ELF-1 (cell line): Measurements from ENCODE around the gene LRRTM4.

Experiments used
- DNase-seq: peaks from one replicate; pipeline ENCODE4 v3.0.0-alpha.2; 2016; ENCODE audit warnings: low read depth, low spot score

LRRTM4 gene

GRCh38 chr2:77322431-77322830 lies 199.7 kb downstream of the LRRTM4 start:
- DNase-seq, result no peak

DNA sequence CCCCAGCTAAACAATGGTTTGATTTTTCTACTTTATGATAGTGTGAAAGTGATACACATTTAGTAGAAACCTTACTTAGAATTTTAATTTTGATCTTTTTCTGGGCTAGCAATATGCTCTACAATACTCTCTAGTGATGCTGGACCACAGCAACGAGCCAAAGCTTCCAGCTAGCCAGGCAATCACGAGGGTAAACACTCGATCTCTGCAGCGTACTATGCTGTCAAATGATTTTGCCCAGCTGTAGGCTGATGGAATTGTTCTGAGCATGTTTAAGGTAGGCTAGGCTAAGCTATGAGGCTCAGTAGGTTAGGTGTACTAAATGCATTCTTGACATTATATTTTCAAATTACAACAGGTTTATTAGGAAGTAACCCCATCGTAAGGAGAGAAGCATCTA lies 207.5 kb downstream of the LRRTM4 start:
- DNase-seq, result no peak

DNA sequence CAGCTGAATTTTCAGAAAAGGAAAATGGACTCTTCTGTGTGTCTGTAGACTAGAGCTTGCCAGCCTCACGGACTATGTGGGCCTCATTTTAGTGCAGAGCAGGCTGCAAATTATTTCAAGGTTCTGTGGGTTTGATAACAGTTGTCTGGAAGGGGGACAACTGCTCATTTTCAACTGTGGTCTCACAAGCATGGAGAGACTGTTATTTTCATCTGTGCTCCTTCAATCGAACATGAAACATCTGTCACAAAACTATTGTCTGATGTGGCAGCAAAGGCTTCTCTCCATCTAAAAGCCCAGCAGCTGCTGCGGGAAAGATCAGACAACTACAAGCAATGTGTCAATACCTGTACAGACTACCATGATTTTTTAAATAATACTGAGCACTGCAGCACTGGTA lies 211.8 kb downstream of the LRRTM4 start:
- no peak for DNase-seq

DNA sequence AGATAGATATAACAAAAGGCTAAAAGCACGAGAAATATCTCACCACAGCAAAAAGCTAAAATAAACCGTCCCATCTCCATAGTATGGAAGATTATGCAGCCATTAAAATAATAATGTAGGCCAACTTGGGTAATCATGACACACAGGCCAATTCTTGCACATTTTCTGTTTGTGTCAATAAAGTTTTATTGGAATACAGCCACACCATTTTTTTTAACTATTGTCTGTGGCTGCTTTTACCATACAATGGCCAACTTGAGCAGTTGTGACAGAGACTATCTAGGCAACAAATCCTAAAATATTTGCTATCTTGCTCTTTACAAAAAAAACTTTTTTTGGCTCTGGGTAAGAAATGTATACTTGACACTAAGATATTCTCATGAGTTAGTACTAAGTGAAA lies 212.5 kb downstream of the LRRTM4 start:
- DNase-seq, result no peak

- no peak for DNase-seq
Observed at GRCh38 chr2:77301441-77301840, 220.7 kb downstream of the LRRTM4 start.

- DNase-seq, result no peak
Observed at GRCh38 chr2:77296791-77297190, 225.4 kb downstream of the LRRTM4 start.

DNA sequence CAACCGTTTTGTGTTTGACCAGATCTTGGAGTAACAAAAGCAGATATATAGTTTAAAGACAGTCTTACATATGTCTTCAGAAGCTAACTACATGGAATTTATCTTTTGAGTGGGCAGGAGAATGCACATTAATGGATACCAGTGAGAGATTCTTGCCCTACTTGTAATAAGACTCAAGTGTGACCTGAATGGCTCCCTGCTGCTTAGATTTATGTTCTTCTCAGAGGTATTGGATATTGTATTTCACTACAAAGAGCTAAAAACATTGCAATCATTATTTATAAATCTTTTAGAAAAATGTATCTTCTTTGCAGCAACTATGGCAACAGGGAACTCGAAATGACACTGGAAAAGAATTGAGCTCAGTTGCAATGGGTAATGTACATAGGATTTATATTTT lies 227.7 kb downstream of the LRRTM4 start:
- DNase-seq, result no peak

DNA sequence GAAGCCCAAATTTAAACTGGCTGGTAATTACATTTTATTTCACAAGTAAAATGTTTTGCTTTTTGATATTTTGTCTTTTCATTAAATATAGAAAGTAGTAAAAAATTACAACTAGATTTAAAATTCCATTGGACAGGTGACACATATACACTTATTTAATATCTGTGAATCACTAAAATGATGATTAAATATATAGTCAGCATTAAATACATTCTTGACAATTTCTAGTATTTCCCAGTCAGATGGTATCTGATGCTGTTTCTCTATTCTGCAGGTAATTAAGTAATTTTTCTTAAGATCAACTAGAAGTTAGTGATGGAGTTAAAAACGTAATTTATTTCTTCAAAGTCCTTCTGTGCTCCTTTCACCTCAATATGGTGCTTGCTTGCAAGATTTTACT lies 237.8 kb downstream of the LRRTM4 start:
- no peak for DNase-seq

GRCh38 chr2:77271262-77271661 lies 250.9 kb downstream of the LRRTM4 start:
- DNase-seq, result no peak

GRCh38 chr2:77270433-77270832 lies 251.7 kb downstream of the LRRTM4 start:
- no peak for DNase-seq

DNA sequence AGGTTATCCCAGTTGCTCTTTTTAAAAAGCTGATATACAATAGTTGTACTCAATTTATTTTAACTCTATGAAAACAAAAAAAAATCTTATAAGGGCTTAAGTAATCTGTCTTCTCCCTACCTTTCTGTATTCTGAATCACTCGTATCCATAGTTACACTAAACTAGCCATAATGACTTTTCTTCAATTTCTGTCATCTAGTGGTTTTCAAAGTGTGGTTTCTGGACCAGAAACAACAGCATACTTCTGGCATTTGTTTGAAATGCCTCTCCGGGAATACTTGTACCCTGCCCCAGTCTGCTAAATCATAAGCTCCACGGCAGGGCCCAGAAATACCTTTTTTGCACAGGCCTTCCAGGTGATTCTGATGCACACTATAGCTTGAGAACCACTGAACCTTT lies 253.6 kb downstream of the LRRTM4 start:
- no peak for DNase-seq

DNA sequence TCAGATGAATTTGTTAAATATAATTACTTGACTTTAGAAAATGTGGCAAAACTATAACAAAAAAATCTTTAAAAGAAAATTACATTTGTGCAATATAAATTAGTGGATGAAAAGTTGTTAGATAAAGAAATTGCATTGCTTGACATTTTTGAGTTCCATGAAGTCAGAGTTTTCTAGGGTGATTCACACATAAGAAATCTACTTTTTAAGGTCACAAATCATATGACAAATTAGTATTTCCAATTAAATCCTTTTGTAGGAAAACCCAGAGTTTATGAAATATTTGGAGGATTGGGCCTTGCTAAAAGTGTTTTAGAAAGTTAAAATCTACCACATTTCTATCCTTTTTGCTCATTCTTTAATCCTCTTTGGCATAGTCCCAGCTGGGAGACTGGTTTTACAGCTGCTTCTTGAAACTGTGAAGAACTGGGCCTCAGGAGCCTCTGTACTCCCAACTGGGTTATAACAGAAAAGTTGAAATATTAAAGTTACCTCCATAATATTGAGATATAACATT lies 289.2 kb downstream of the LRRTM4 start:
- no peak for DNase-seq

DNA sequence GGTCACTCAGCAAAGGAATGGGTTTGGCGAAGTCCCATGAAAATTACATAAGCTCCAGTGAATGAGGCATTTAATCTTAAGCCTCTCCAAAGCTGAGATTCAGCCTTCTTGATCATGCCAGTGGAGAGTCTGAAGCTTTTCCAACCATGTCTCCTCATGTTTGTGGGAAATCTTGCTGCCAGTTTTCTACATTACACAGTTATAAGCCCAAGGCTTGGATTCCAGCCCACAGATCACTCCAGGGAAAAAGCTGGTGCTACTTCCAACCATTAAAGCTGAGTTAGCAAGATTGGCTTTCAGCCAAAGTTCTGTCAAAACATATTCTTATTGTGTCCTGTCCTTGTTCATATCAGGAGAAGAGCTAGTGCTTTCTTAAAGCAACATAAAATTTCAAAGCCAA lies 293.8 kb downstream of the LRRTM4 start:
- DNase-seq, result no peak

GRCh38 chr2:77210725-77211124 lies 311.5 kb downstream of the LRRTM4 start:
- DNase-seq, result no peak

DNA sequence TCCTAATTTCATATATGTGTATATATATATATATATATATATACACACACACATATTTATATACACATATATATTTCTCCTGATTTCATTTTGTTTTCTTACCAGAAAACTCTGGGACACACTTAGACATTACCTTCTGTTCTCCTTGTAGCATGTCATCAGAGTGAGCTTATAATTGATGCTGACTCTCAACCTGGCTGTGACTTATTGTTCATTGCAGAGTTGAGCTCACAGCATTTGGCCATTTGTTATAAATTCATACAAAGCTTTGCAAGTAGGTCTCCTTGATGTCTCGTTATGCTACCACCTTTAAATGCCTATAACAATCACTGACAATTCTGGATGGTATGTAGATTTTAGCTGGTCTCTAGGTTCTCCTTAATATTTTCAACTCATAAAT lies 314.8 kb downstream of the LRRTM4 start:
- DNase-seq, result no peak

- no peak for DNase-seq
Observed at GRCh38 chr2:77201755-77202154, 320.4 kb downstream of the LRRTM4 start.

- no peak for DNase-seq
Observed at GRCh38 chr2:77199411-77199810, 322.8 kb downstream of the LRRTM4 start.

DNA sequence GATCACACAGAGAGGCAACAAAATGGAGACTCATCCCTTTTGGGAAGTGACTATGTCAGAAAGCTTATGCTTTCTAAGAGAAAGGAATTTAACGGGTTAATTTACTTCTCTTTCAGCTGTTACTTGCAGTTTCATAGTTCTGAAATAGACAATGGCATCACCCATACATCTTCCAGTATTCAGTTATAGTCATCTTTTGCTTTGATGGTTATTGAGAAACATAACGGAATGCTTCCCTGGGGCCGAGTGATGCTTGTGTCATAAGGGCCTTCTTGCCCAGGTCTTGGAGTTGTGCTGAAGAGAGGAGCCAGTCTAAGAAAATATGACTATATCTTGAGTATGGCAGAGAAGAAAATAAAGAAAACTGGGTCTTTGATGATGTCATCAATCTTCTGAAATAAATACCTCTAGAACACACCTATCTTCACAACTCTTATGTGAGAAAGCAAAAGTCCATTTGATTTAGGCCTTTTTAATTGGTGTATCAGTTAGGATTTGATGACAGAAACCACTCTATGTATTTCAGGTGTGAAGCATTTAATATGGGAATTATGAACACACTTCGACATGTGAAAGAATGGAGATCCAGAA lies 328.2 kb downstream of the LRRTM4 start:
- DNase-seq, result no peak

GRCh38 chr2:77192811-77193289 lies 329.3 kb downstream of the LRRTM4 start:
- DNase-seq, result no peak

DNA sequence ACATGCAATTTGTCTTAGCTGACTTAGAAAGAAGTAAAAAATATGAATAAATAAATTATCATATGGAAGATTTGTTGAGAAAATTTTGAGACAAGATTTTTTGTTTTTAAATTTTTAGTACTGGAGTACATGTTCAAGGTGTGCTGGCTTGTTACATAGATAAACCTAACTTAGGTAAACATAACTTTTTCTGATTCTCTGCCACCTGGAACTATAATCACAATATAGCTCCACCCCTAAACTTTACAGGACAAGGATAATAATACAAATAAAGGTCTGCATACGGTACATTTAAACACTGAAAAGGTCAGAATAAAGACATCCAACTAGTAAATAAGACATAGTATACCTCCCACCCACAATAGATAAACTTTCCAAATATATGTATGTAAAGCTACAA lies 330.5 kb downstream of the LRRTM4 start:
- no peak for DNase-seq

GRCh38 chr2:77190721-77191346 lies 331.3 kb downstream of the LRRTM4 start:
- no peak for DNase-seq

DNA sequence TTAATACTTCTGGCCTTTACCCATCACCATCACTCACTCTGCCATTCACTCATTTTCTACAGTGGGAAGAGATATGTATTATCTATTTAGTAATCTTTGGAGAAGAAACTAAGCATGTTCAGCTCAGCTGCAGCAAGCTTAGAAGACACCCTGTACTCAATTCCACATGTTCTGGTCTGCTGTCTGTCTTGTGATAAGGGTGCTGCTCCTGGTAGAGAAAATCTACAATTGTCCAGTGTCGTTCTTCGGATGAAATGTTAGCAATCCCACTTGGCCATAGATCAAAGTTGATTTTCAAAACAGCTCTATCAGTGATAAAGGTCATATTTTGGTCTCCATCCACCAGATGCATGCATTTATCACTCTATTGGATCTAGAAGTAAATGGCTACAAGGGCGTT lies 337.1 kb downstream of the LRRTM4 start:
- DNase-seq, result no peak

- DNase-seq, result no peak
Observed at GRCh38 chr2:77179297-77179696, 342.9 kb downstream of the LRRTM4 start.
